H1 (cell line): ENCODE data around the gene PLCB1. TPM values are rescaled to one million over a fixed set of nuclear protein-coding genes. Genes with fewer than 3 reads are reported as not detected.

Experiments
- CTCF ChIA-PET: fragments of 300-600 bp; sonication (Branson Sonifier 250); formaldehyde crosslinking; loops from one replicate; lab custom pipeline; 2021; ENCODE audit not compliant: partially characterized antibody; lab: Charles Lee
- POLR2A ChIA-PET: fragments of 300-600 bp; sonication (Branson Sonifier 250); formaldehyde crosslinking; loops from one replicate; lab custom pipeline; 2021; ENCODE audit warnings: inconsistent platforms; ENCODE audit not compliant: partially characterized antibody; lab: Charles Lee
- DNase-seq, 2 experiments: peaks; one replicate each; pipeline versions ENCODE4 v3.0.0 to v3.0.0-alpha.2; 2010 to 2022; ENCODE audit warnings: low spot score in 2 of 2, low read depth in 1 of 2, mixed read lengths in 1 of 2
- FAIRE-seq: peaks from 2 replicates; lab custom pipeline; 2011; peaks lifted over from hg19 to GRCh38; lab: Jason Lieb, UNC
- H2AFZ ChIP-seq: 2 replicates; pipeline ENCODE4 v1.8.1; 2012; ENCODE audit warnings: low read length, inconsistent platforms
- H2AK5ac ChIP-seq: 2 replicates; pipeline ENCODE4 v1.6.1; 2013; ENCODE audit warnings: low read depth, low read length
- H2BK120ac ChIP-seq: replicated peaks from 2 replicates; pipeline ENCODE3; 2013; ENCODE audit warnings: low read depth, low read length, inconsistent platforms
- H2BK12ac ChIP-seq: 2 replicates; pipeline ENCODE4 v1.6.1; 2013; ENCODE audit warnings: low read depth, low read length
- H2BK15ac ChIP-seq: 2 replicates; pipeline ENCODE4 v1.6.1; 2013; ENCODE audit warnings: low read length
- H2BK20ac ChIP-seq: 2 replicates; pipeline ENCODE4 v1.6.1; 2013; ENCODE audit warnings: low read length
- H2BK5ac ChIP-seq: 2 replicates; pipeline ENCODE4 v1.6.1; 2013; ENCODE audit warnings: low read depth, low read length
- H3K14ac ChIP-seq: 2 replicates; pipeline ENCODE4 v1.6.1; 2013; ENCODE audit warnings: inconsistent platforms; ENCODE audit not compliant: insufficient read length
- H3K18ac ChIP-seq: 2 replicates; pipeline ENCODE4 v1.6.1; 2013; ENCODE audit warnings: low read length; ENCODE audit errors: extremely low read depth
- H3K23ac ChIP-seq: 2 replicates; pipeline ENCODE4 v1.6.1; 2013; ENCODE audit warnings: inconsistent platforms; ENCODE audit not compliant: insufficient read length
- H3K23me2 ChIP-seq: 2 replicates; pipeline ENCODE4 v1.6.1; 2013; ENCODE audit warnings: low read depth, low read length
- H3K27ac ChIP-seq: 2 replicates; pipeline ENCODE4 v1.6.1; 2011; ENCODE audit warnings: low read depth, low read length, inconsistent platforms
- H3K27me3 ChIP-seq, 4 experiments: replicated peaks in 1 of 4; 1 replicate in 1 of 4; 2 replicates in 3 of 4; pipeline versions ENCODE4 v1.6.1 to v1.8.1; 2011 to 2013; ENCODE audit warnings: low read length in 3 of 4, mild to moderate bottlenecking in 3 of 4, inconsistent platforms in 2 of 4, mixed read lengths in 2 of 4, moderate library complexity in 1 of 4; ENCODE audit not compliant: control insufficient read depth in 3 of 4, insufficient read depth in 3 of 4; ENCODE audit errors: extremely low read depth in 1 of 4
- H3K36me3 ChIP-seq, 4 experiments: 2 replicates each; pipeline versions ENCODE4 v1.6.1 to v1.8.1; 2011 to 2013; ENCODE audit warnings: mild to moderate bottlenecking in 4 of 4, low read length in 3 of 4, moderate library complexity in 2 of 4, control low read depth in 1 of 4, inconsistent platforms in 1 of 4; ENCODE audit not compliant: insufficient read depth in 4 of 4, control insufficient read depth in 2 of 4
- H3K4ac ChIP-seq: replicated peaks from 2 replicates; pipeline ENCODE3; 2013; ENCODE audit warnings: low read length, low read depth, mixed read lengths, inconsistent platforms; ENCODE audit not compliant: insufficient read length
- H3K4me1 ChIP-seq, 4 experiments: replicated peaks in 1 of 4; 1 replicate in 1 of 4; 2 replicates in 3 of 4; pipeline versions ENCODE4 v1.6.1 to v1.8.1; 2011 to 2013; ENCODE audit warnings: low read length in 3 of 4, inconsistent platforms in 2 of 4, mixed read lengths in 1 of 4; ENCODE audit not compliant: insufficient read depth in 4 of 4, control insufficient read depth in 3 of 4
- H3K4me2 ChIP-seq, 2 experiments: 2 replicates each; pipeline versions ENCODE4 v1.6.1 to v1.8.1; 2011 to 2013; ENCODE audit warnings: low read depth in 2 of 2, low read length in 2 of 2, control low read depth in 1 of 2, inconsistent platforms in 1 of 2, mild to moderate bottlenecking in 1 of 2; ENCODE audit not compliant: insufficient read depth in 1 of 2
- H3K4me3 ChIP-seq, 4 experiments: fragments of 200-600, 300-600 bp in 1 of 4; sonication (generic), shearing (Covaris generic), sonication (Bioruptor Twin) in 1 of 4; 2 replicates each; pipeline versions ENCODE4 v1.5.1 to v1.8.1; 2011 to 2016; ENCODE audit warnings: low read length in 4 of 4, low read depth in 3 of 4, control low read depth in 2 of 4, inconsistent platforms in 2 of 4, mild to moderate bottlenecking in 2 of 4, mixed read lengths in 1 of 4, moderate library complexity in 1 of 4; ENCODE audit not compliant: insufficient read depth in 2 of 4; ENCODE audit errors: extremely low read depth in 1 of 4
- H3K56ac ChIP-seq: replicated peaks from 2 replicates; pipeline ENCODE3; 2013; ENCODE audit warnings: low read depth, mild to moderate bottlenecking, mixed read lengths, low read length, inconsistent platforms; ENCODE audit not compliant: insufficient read length
- H3K79me1 ChIP-seq: 2 replicates; pipeline ENCODE4 v1.6.1; 2013; ENCODE audit warnings: low read depth, low read length, control low read depth
- H3K79me2 ChIP-seq, 2 experiments: 2 replicates each; pipeline versions ENCODE4 v1.6.1 to v1.8.1; 2012 to 2013; ENCODE audit warnings: low read length in 2 of 2, mild to moderate bottlenecking in 2 of 2, inconsistent platforms in 1 of 2; ENCODE audit not compliant: insufficient read depth in 2 of 2, control insufficient read depth in 1 of 2
- H3K9ac ChIP-seq, 4 experiments: replicated peaks in 1 of 4; 1 replicate in 1 of 4; 2 replicates in 3 of 4; pipeline versions ENCODE4 v1.6.1 to v1.8.1; 2011 to 2013; ENCODE audit warnings: low read depth in 3 of 4, low read length in 3 of 4, control low read depth in 2 of 4, mild to moderate bottlenecking in 2 of 4, moderate library complexity in 2 of 4, inconsistent platforms in 1 of 4; ENCODE audit errors: extremely low read depth in 1 of 4
- H3K9me3 ChIP-seq, 2 experiments: 2 replicates each; pipeline versions ENCODE4 v1.6.1 to v1.8.1; 2012 to 2013; ENCODE audit warnings: mild to moderate bottlenecking in 2 of 2, moderate library complexity in 2 of 2, control low read depth in 1 of 2, inconsistent platforms in 1 of 2, low read depth in 1 of 2, low read length in 1 of 2, mixed read lengths in 1 of 2; ENCODE audit not compliant: insufficient read depth in 2 of 2
- H4K20me1 ChIP-seq, 2 experiments: replicated peaks in 1 of 2; 2 replicates each; pipeline versions ENCODE3 to v1.8.1; 2011 to 2013; ENCODE audit warnings: inconsistent platforms in 2 of 2, low read length in 2 of 2, mild to moderate bottlenecking in 1 of 2; ENCODE audit not compliant: insufficient read depth in 2 of 2, control insufficient read depth in 1 of 2
- H4K5ac ChIP-seq: 2 replicates; pipeline ENCODE4 v1.6.1; 2013; ENCODE audit warnings: low read length, low read depth, mixed read lengths, inconsistent platforms; ENCODE audit not compliant: insufficient read length
- H4K8ac ChIP-seq: 2 replicates; pipeline ENCODE4 v1.8.0; 2013; ENCODE audit warnings: mild to moderate bottlenecking, moderate library complexity, low read length, inconsistent platforms; ENCODE audit not compliant: insufficient read depth; ENCODE audit errors: extremely low read depth
- H4K91ac ChIP-seq: replicated peaks from 2 replicates; pipeline ENCODE3; 2013; ENCODE audit warnings: low read length, mixed read lengths, inconsistent platforms; ENCODE audit not compliant: insufficient read length
- CBX5 ChIP-seq: fragments of 300-800, 300-1000 bp; sonication (generic); IDR thresholded peaks from 2 replicates; pipeline ENCODE4 v1.7.1; 2016; ENCODE audit warnings: antibody characterized with exemption, low read length, low read depth
- CEBPB ChIP-seq: IDR thresholded peaks from 2 replicates; pipeline ENCODE4 v1.6.1; 2012; ENCODE audit warnings: low read depth, low read length
- EGR1 ChIP-seq: IDR thresholded peaks from 2 replicates; pipeline ENCODE4 v1.6.1; 2011; ENCODE audit warnings: low read depth, low read length, borderline replicate concordance
- GTF2F1 ChIP-seq: IDR thresholded peaks from 2 replicates; pipeline ENCODE4 v1.6.1; 2012; ENCODE audit warnings: low read depth, low read length, improper control_type of control experiment, borderline replicate concordance
- HDAC6 ChIP-seq: IDR thresholded peaks from one replicate; pipeline ENCODE4 v1.7.1; 2012; ENCODE audit warnings: low read depth, mild to moderate bottlenecking, inconsistent platforms, low read length, moderate library complexity
- JUND ChIP-seq: IDR thresholded peaks from 2 replicates; pipeline ENCODE4 v1.6.1; 2011; ENCODE audit warnings: mild to moderate bottlenecking, improper control_type of control experiment, low read length
- KDM5A ChIP-seq: fragments of 200-600 bp; IDR thresholded peaks from 2 replicates; pipeline ENCODE4 v1.7.1; 2012; ENCODE audit warnings: mild to moderate bottlenecking, low read length, inconsistent platforms, mixed read lengths
- NANOG ChIP-seq: IDR thresholded peaks from 2 replicates; pipeline ENCODE4 v1.6.1; 2011; ENCODE audit warnings: low read length, low read depth, mild to moderate bottlenecking, inconsistent platforms; ENCODE audit not compliant: insufficient read depth, poor library complexity, severe bottlenecking
- POLR2A ChIP-seq, 2 experiments: IDR thresholded peaks; 1 replicate in 1 of 2; 2 replicates in 1 of 2; pipeline ENCODE4 v1.6.1; 2011; ENCODE audit warnings: low read depth in 2 of 2, low read length in 2 of 2, mild to moderate bottlenecking in 2 of 2; ENCODE audit errors: control extremely low read depth in 1 of 2
- RAD21 ChIP-seq, 2 experiments: IDR thresholded peaks in 1 of 2; conservative IDR thresholded peaks in 1 of 2; 2 replicates each; pipeline ENCODE4 v1.6.1; 2011; ENCODE audit warnings: low read depth in 2 of 2, low read length in 2 of 2, improper control_type of control experiment in 1 of 2, inconsistent platforms in 1 of 2, mild to moderate bottlenecking in 1 of 2, moderate library complexity in 1 of 2
- SIX5 ChIP-seq: IDR thresholded peaks from 2 replicates; pipeline ENCODE4 v1.6.1; 2011; ENCODE audit warnings: mild to moderate bottlenecking, low read depth, low read length
- SP2 ChIP-seq: IDR thresholded peaks from 2 replicates; pipeline ENCODE4 v1.6.1; 2012; ENCODE audit warnings: mild to moderate bottlenecking, low read length, inconsistent platforms
- SUZ12 ChIP-seq: fragments of 200-600 bp; sonication (generic); IDR thresholded peaks from 2 replicates; pipeline ENCODE4 v1.6.1; 2012; ENCODE audit warnings: mild to moderate bottlenecking, inconsistent platforms, low read length, moderate library complexity, mixed read lengths
- TBP ChIP-seq: IDR thresholded peaks from 2 replicates; pipeline ENCODE4 v1.6.1; 2011; ENCODE audit warnings: low read depth, low read length, improper control_type of control experiment
- TCF12 ChIP-seq: IDR thresholded peaks from 2 replicates; pipeline ENCODE4 v1.6.1; 2011; ENCODE audit warnings: low read depth, mild to moderate bottlenecking, low read length
- TEAD4 ChIP-seq: IDR thresholded peaks from 2 replicates; pipeline ENCODE4 v1.6.1; 2012; ENCODE audit warnings: low read depth, low read length, inconsistent platforms, mixed read lengths
- WGBS, 2 experiments: shearing (Covaris generic) in 1 of 2; methylation state at CpG; one replicate each; pipeline versions ENCODE4 v1.1.6 to v1.1.7; 2013 to 2015; ENCODE audit warnings: low lambda C conversion rate in 2 of 2, mixed read lengths in 2 of 2, inconsistent platforms in 1 of 2, low coverage in 1 of 2, missing lambda C conversion rate in 1 of 2; ENCODE audit not compliant: insufficient replicate concordance in 2 of 2, insufficient coverage in 1 of 2, insufficient read length in 1 of 2; ENCODE audit errors: extremely low coverage in 1 of 2, missing lambda C conversion rate in 1 of 2; 5-methylcytosine and 5-hydroxymethylcytosine counted together
- polyA plus RNA-seq, 7 experiments: library from polyadenylated mRNA; depleted of rRNA in 3 of 7; stranded (reverse) in 5 of 7; unstranded in 2 of 7; fragments of >200 nt in 5 of 7; fragments of 200-250 nt in 2 of 7; gene quantifications; 1 replicate in 5 of 7; 2 replicates in 1 of 7; 4 replicates in 1 of 7; pipeline versions ENCODE4 v1.2.1 to v1.2.3, GENCODE V29; 2011 to 2013; ENCODE audit warnings: missing spikeins in 2 of 7, mixed read lengths in 2 of 7
- total RNA-seq: library from RNA; stranded (reverse); fragmentation: NEBNext Ultra II Directional; extraction: Animal tissue kit (Norgen Biotek cat#: 25700); gene quantifications from 2 replicates; pipeline ENCODE4 v1.2.1, GENCODE V29; 2021

PLCB1 gene
- total and polyA plus RNA-seq, 2 of the 8 experiments (the other 6 are each of a cell fraction or from before 2014, with no cell fraction given) = 2.6 to 9.1 TPM

- no peak overlapping the region for H2BK15ac ChIP-seq
- 95% methylated on average over 2 of the region's 2 CpGs; no CpG with 5 or more reads in 1 of the 2 experiments for WGBS, 2 experiments
- H3K27ac ChIP-seq = no peak overlapping the region
- H2AK5ac ChIP-seq = no peak overlapping the region
- no peak overlapping the region for H3K23ac ChIP-seq
- H4K20me1 ChIP-seq = no peaks in the 10 kb centered on the region
- no peak overlapping the region for H2BK5ac ChIP-seq
- no peak overlapping the region for H2BK120ac ChIP-seq
- H3K79me1 ChIP-seq = no peaks in the 10 kb centered on the region
- no peak overlapping the region for H3K9ac ChIP-seq
- FAIRE-seq = no peak
- peaks cover 0 to 1% (median 0%) of the 10 kb centered on the region in 4 experiments; a peak in 1 of 7 replicates for H3K27me3 ChIP-seq
- no peak overlapping the region for H2AFZ ChIP-seq
- H3K23me2 ChIP-seq = no peaks in the 10 kb centered on the region
- H4K91ac ChIP-seq = no peak overlapping the region
- H3K79me2 ChIP-seq = no peaks in the 10 kb centered on the region
- no peaks in the 10 kb centered on the region for H3K36me3 ChIP-seq
- CTCF ChIA-PET = interaction anchor here (0.9 to 2.2 kb wide), 2 partner anchors 9 to 49 kb away, joined by 3 to 9 read pairs; no protein-coding TSS in a partner anchor
- H3K4me1 ChIP-seq = no peaks in the 10 kb centered on the region
- no peak overlapping the region for H3K56ac ChIP-seq
- no peak overlapping the region for H2BK20ac ChIP-seq
- H4K5ac ChIP-seq = no peak overlapping the region
- DNase-seq = no peak
- no peak overlapping the region for H3K4ac ChIP-seq
- H4K8ac ChIP-seq = no peak overlapping the region
- H3K4me3 ChIP-seq = no peak overlapping the region
- POLR2A ChIA-PET = no interaction called here
- H3K4me2 ChIP-seq = no peak overlapping the region
- H3K14ac ChIP-seq = no peak overlapping the region
- H2BK12ac ChIP-seq = no peak overlapping the region
- H3K18ac ChIP-seq = no peak overlapping the region
- no peak for TF ChIP-seq POLR2A (IDR thresholded peaks at IDR 0.05; ENCODE audit: control extremely low read depth in 1 of 2, low read depth in 2 of 2, low read length in 2 of 2)
- TF ChIP-seq JUND = no peak
- no peak for TF ChIP-seq TBP
- TF ChIP-seq EGR1 = no peak
- no peak for TF ChIP-seq SIX5
- TF ChIP-seq SUZ12 = no peak
- no peak for TF ChIP-seq NANOG
- TF ChIP-seq SP2 = no peak
- no peak for TF ChIP-seq KDM5A
- no peak for TF ChIP-seq CEBPB
- no peak for TF ChIP-seq CBX5
- TF ChIP-seq GTF2F1 = no peak
- TF ChIP-seq HDAC6 = no peak
- TF ChIP-seq RAD21 (IDR thresholded peaks at IDR 0.05 in 1 of 2, conservative IDR thresholded peaks at IDR 0.05 in 1 of 2; ENCODE audit: low read depth in 2 of 2, low read length in 2 of 2) = no peak
- TF ChIP-seq TCF12 = no peak
- no peak for TF ChIP-seq TEAD4
- no peaks in the 10 kb centered on the region for H3K9me3 ChIP-seq
Measured at GRCh38 chr20:8673116-8673515, 541.0 kb downstream of the PLCB1 start.
